Motor neuron (in vitro differentiated cells): ENCODE measurements around the gene RPUSD1. TPM values are rescaled to one million over a fixed set of nuclear protein-coding genes. Genes with fewer than 3 reads are reported as not detected.

Source experiments
- ATAC-seq, 8 experiments: fragments of 200-7000 bp; cut with Tn5 transposase; replicated peaks in 6 of 8; 2 replicates each; pipeline ENCODE4 v1.8.0; 2021; ENCODE audit warnings: mild to moderate bottlenecking in 8 of 8, moderate library complexity in 8 of 8
- H3K27ac ChIP-seq, 2 donors: fragments of 250-450 bp; sonication (Bioruptor Pico); 2 replicates each; pipeline ENCODE4 v1.9.0; 2021; ENCODE audit warnings: antibody characterized with exemption in 2 of 2, mild to moderate bottlenecking in 2 of 2, moderate library complexity in 1 of 2
- H3K4me1 ChIP-seq, 2 donors: fragments of 250-450 bp; sonication (Bioruptor Pico); replicated peaks in 1 of 2; 2 replicates each; pipeline ENCODE4 v1.6.1; 2021; ENCODE audit warnings: antibody characterized with exemption in 2 of 2, mild to moderate bottlenecking in 2 of 2, moderate library complexity in 1 of 2
- H3K4me3 ChIP-seq, 5 donors: fragments of 250-450 bp; sonication (Bioruptor Pico); 2 replicates each; pipeline ENCODE4 v1.9.0; 2021; ENCODE audit warnings: antibody characterized with exemption in 5 of 5, mild to moderate bottlenecking in 5 of 5, moderate library complexity in 4 of 5
- WGBS, 10 experiments: fragments of 450-650 bp; shearing (Covaris generic); methylation state at CpG; one replicate each; pipeline ENCODE4 v1.0.0; 2022; 5-methylcytosine and 5-hydroxymethylcytosine counted together
- in situ Hi-C, 9 experiments: fragments of 400-800 bp; cut with MboI; loops; one replicate each; pipeline ENCODE4 v1.15.0; 2021; ENCODE audit warnings: low sequenced_read_pairs in 9 of 9, low pct_unique_long_range_greater_than_20kb in 2 of 9; ENCODE audit not compliant: unreplicated experiment in 9 of 9
- total RNA-seq, 8 experiments: library from RNA; unstranded; fragments of 300-600 nt; gene quantifications; 2 replicates each; pipeline versions ENCODE4 v1.2.3 to v1.2.4, GENCODE V29; 2022

RPUSD1 gene
- total RNA-seq, 8 experiments from 2014 or later: 8.7 to 32.7 (median 15.8) TPM

DNA sequence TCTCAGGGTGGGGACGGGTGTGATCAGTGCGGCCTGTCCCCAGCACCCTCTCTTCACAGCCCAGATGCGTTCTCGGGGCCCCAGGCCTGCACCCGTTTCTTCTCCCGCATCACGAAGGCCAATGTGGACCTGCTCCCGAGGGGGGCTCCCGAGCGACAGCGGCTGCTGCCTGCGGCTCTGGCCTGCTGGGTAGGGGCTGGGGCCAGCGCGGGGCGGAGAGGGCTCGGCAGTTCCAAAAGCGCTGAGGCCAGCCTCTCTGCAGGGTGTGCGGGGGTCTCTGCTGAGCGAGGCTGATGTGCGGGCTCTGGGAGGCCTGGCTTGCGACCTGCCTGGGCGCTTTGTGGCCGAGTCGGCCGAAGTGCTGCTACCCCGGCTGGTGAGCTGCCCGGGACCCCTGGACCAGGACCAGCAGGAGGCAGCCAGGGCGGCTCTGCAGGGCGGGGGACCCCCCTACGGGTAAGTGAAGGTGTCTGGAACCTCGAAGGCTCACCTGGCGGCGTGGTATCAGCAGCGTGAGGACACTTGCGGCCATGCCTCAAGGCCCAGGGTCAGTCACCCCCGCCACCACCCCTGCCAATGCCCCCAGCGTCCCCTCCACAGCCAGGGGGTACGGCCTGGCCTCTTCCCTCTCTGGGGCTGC is 23.2 kb downstream of the RPUSD1 start:
- WGBS, 10 experiments: 100% methylated on average over 4 of the region's 38 CpGs; no CpG with 5 or more reads in 9 of the 10 experiments
- Histone ChIP-seq H3K27ac (no peak overlapping the region), H3K4me1 (peaks cover 11 to 23% of the 10 kb centered on the region in 2 donors), H3K4me3 (no peak overlapping the region)
- in situ Hi-C loops: no loop called here
- ATAC-seq: no peak

DNA sequence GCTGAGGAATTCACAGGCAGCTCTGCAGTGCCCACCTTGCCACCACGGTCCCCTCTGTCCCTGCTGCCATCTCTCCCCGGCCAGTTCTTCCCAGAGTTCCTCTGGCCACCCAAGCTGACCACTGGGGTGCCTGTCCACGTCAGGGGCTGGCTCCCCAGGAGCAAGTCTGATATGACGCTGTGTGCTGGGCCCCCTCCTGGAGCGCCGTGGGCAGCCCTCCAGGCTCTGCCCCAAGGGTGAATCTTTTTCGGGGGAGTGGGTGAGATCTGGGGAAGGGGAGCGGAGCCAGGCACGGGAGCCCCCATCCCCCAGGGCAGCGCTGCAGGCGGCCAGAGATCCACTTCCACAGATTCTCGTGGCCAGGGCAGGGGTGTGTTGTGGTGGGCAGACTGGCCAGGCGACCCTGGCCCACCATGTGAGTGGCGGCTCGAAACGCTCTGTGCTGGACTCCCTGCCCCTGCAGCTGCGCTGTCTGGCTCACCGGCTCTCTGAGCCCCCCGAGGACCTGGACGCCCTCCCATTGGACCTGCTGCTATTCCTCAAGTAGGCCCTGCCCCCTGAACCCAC is 23.9 kb downstream of the RPUSD1 start:
- in situ Hi-C loops: no loop called here
- Histone ChIP-seq H3K4me1 (peaks cover 11 to 18% of the 10 kb centered on the region in 2 donors), H3K27ac (no peak overlapping the region), H3K4me3 (no peak overlapping the region)
- no CpG with 5 or more reads among the region's 20 CpGs for WGBS, 10 experiments
- ATAC-seq: no peak

DNA sequence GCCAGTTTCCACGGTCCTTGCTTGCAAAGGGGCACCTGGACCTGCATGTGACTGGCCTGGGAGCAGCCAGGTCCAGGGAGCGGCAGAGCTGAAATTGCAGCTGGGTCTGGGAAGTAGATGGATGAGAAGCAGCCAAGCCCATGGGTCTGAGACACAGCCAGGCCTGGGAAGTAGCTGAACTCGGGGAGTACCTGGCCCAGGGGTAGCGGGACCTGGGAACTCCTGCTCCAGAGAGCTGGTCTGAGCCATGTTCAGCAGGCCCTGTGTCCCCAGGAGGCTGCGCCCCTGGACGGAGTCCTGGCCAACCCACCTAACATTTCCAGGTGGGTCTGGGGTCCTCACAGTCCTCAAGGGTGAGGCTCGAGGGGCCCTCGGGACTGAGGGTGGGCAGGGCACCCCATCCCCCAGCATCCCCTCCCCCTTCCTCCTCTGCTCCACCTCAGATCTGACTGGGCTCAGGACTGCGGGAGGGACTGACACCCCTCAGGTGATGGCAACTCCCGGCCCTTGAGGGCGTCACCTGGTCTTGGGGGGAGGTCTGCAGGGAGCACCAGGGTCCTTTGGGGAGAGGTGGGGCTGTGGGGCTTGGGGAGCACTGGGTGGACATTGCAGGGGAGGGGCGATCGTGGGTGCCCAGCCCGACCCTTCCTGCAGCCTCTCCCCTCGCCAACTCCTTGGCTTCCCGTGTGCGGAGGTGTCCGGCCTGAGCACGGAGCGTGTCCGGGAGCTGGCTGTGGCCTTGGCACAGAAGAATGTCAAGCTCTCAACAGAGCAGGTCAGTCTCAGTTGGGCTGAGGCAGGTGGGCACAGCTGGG is 24.6 kb downstream of the RPUSD1 start:
- ATAC-seq: no peak
- Histone ChIP-seq H3K27ac (no peak overlapping the region), H3K4me3 (no peak overlapping the region), H3K4me1 (peaks cover 8 to 13% of the 10 kb centered on the region in 2 donors)
- WGBS, 10 experiments: 17 to 100% methylated on average over 1 of the region's 21 CpGs; no CpG with 5 or more reads in 8 of the 10 experiments
- in situ Hi-C loops: no loop called here

DNA sequence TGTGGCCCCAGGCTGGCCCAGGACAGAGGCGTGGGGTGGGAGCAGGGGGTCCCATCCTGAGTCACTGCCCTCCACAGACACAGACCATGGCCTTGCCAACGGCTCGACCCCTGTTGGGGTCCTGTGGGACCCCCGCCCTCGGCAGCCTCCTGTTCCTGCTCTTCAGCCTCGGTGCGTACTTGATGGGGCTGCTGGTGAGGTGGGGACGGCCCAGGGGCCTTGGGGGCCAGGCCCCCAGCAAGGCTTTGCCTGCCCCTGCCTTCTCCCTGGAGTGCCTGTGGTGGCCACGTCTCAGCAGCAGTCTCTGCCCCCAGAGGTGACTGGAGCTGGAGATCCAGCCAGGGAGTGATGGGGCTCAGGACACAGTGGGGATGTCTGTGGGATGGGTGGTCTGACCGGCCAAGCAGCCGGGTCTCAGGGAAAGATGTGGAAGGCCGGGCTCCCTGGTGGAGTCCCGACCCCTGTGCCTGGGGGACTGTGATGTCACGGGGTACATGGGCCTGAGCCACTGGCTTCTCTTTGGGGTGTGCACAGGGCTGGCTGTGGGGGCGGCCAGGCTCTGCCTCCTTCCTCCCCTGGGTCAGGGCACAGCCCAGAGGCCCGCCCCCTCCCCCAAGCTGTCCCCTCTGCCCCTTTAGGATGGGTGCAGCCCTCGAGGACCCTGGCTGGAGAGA is 25.4 kb downstream of the RPUSD1 start:
- WGBS, 10 experiments: 44% methylated on average over 5 of the region's 17 CpGs; no CpG with 5 or more reads in 9 of the 10 experiments
- ATAC-seq: peak in 1 of 8 experiments; percentile 1

DNA sequence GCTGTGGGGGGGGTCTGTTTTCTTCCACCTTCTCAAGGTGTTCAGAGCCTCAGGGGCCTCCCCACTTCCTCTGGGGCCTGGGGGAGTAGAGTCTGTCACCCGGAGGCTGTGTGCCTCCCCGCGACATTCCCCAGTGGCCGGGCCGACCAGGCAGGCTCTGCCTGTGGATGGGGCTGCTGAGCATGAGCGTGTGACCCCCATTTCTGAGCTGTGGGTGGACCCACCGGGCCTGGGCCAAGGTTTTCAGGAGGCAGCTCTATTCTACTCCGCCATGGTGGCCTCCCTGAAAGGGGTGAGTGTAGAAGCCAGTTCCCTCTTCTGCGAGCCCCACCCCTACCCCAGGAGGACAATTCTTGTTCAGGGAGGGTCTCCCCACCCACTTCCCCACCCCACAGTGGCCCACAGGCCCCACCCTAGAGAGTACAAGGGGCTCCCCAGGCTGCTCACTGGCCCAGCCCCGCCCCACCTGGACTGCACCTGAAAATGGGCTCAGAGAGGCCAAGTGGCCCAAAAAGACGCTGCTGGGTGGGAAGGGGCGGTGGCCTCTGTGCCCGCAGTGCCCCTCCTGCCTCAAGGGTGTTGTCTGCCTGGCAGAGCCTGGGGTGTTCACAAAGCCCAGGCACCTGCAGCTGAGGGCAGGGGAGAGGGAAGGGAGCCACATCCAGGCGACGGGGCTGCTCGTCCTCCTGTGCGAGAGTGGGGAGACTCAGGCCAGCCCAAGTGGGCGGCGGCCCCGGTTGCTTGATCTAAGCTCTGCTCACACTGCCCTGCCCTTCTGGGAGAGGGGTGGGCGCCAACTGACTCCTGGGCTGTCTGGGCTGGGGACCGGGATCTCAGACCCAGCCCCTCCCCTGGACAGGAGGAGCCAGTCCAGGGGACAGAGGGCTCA is 26.3 kb downstream of the RPUSD1 start:
- WGBS, 10 experiments: 80 to 83% methylated on average over 1 of the region's 22 CpGs; no CpG with 5 or more reads in 8 of the 10 experiments
- H3K27ac ChIP-seq: no peak overlapping the region
- in situ Hi-C loops: no loop called here
- ATAC-seq: peak; percentile 37 to 65 (median 56)
- H3K4me3 ChIP-seq: no peak overlapping the region
- peaks cover 5 to 7% of the 10 kb centered on the region in 2 donors for H3K4me1 ChIP-seq

More for the DNA sequence above, 25.4 kb downstream of the RPUSD1 start:
- no peak overlapping the region for H3K4me3 ChIP-seq
- peaks cover 5 to 7% of the 10 kb centered on the region in 2 donors for H3K4me1 ChIP-seq
- in situ Hi-C loops: no loop called here
- no peak overlapping the region for H3K27ac ChIP-seq

DNA sequence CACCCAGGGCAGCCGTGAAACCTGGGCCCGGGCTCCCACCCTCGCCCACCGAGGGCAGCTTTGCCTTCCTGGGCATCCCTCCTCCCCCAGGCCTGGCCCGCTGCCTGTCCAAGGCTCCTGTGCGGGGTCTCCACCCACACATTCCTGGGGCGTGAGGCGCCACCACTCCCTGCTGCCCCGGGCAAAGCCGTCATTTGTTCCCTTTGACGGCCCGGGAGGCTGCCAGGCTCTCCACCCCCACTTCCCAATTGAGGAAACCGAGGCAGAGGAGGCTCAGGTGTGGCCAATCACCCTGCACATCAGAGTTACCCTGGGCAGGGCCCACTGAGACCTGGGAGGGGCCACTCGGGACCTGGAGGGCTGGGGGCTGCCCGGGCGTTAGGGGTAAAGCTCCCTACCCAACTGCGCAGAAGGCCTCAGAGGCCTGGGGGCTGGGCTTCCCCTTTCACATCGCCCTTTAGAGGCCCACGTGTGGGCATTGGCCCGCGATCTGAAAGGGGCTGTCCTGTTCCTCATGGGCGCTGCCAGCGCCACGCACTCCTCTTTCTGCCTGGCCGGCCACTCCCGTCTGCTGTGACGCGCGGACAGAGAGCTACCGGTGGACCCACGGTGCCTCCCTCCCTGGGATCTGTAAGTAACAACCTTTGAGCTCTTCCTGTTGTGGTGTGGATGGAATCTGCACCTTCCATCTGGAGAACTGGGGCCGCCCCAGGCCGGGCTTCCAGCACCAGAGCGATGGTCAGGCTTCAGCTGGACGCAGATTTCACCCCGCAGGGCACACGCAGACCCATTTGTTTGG is 27.4 kb downstream of the RPUSD1 start, which contains the start of gene MSLN:
TSS of gene MSLN (plus strand) at position 190 of the 799 bp plus-strand sequence. CDS start 1,947 bp downstream, outside the sequence.
- in situ Hi-C loops: no loop called here
- H3K4me1 ChIP-seq: peaks cover 5 to 7% of the 10 kb centered on the region in 2 donors
- no peak within 1 kb of the TSS for H3K4me3 ChIP-seq
- H3K27ac ChIP-seq: peak within 1 kb of the TSS in 1 of 2 donors; percentile 14
- peak in 2 of 8 experiments; percentile 10 to 47 for ATAC-seq
- WGBS, 10 experiments: 53 to 100% (median 86%) methylated on average over 1 to 9 of the region's 37 CpGs; no CpG with 5 or more reads in 4 of the 10 experiments

DNA sequence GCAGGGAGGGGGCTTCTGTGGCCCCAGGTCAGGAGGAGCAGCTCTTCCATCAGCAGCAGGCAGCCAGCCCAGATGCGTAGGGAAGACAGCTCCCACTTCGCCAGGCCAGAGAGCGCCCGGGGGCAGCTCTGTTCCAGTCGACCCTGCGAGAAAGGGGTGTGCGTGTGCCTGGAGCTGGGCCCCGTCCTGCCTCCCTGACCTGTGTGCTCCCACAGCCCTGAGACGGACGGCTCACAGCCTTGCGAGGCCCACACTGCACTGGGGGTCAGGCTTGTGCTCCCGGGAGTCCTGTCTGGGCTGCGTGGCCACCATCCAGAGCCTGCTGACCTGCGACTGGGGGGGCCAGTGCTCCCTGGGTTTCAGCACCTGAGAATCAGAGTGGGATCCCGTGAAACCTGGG is 28.1 kb downstream of the RPUSD1 start:
- Histone ChIP-seq H3K27ac (no peak overlapping the region), H3K4me3 (no peak overlapping the region), H3K4me1 (peaks cover 3 to 7% of the 10 kb centered on the region in 2 donors)
- 30 to 80% methylated on average over 1 to 2 of the region's 15 CpGs; no CpG with 5 or more reads in 8 of the 10 experiments for WGBS, 10 experiments
- no peak for ATAC-seq
- in situ Hi-C loops: no loop called here

DNA sequence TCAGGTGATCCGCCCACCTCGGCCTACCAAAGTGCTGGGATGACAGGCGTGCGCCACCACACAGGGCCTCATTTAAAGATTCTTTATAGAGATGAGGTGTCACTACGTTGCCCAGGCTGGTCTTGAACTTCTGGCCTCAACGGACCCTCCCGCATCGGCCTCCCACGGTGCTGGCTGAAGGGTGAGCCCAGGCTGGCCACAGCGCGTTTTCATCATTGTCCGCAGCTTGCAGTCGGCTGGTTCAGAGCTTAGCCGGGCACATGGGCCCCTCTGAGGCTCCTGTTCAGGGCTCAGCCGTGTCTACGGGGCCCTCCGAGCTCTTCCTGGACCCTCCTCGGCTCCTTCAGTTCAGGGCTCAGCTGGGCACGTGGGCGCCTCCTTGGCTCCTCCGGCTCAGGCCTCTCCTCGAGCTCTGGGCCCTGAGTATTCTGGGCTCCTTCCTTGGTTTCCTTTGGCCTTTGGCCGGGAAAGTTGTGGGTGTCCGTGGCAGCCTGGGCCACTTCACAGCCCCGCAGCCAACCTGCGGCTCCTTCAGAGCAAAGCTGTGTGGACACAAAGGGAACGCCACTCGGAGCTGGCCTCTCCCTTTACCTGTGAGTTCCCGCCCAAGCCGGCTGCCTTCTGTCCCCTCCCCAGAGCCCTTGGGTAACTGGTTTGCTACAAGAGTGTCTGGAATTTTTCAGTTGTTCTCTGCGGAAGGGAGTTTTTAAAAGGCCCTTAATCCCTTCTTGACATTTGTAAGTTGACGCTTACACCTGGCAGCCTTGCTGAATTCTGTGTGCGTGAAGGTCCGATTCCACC is 28.9 kb downstream of the RPUSD1 start:
- H3K27ac ChIP-seq: peak overlapping the region in 1 of 2 donors; percentile 14
- ATAC-seq: no peak
- in situ Hi-C loops: no loop called here
- H3K4me1 ChIP-seq: peaks cover 0 to 7% of the 10 kb centered on the region in 2 donors
- WGBS, 10 experiments: 43 to 100% (median 93%) methylated on average over 1 to 17 of the region's 34 CpGs; no CpG with 5 or more reads in 2 of the 10 experiments
- no peak overlapping the region for H3K4me3 ChIP-seq

DNA sequence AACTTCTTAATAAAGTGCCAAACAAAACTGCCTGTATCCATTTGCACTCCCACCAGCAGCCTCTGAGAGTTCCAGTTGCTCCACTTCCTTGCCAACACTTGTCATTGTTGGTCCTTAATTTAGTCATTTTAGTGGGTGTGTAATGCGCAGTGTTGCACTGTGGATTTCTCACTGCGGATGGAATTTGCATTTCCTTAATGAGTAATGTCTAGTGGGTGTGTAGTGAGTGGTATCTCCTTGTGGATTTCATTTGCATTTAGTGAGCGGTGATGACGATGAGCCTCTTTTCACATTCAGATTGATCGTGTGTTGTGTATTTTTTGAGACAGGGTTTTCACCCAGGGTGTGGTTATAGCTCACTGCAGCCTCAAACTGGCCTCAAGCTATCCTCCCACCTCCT is 31.8 kb downstream of the RPUSD1 start:
- peak in 5 of 8 experiments; percentile 17 to 99 (median 27) for ATAC-seq

DNA sequence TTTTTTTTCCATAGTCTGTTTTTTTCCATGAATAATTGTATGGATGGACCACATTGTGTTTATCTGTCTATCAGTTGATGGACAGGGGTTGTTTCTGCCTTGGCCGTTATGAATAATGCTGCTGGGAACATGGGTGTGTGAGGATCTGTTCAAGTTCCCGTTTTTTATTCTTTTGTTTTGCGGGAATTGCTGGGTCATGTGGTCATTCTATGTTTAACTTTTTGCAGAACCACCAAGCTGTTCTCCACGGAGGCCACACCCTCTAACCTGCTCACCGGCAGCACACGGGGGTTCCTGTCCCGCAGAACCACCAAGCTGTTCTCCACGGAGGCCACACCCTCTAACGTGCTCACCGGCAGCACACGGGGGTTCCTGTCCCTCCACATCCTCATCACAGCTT is 33.5 kb downstream of the RPUSD1 start:
- peak in 3 of 8 experiments; percentile 10 to 20 (median 13) for ATAC-seq
- H3K27ac ChIP-seq: no peak overlapping the region
- peaks cover 13 to 20% of the 10 kb centered on the region in 2 donors for H3K4me1 ChIP-seq
- 17 to 78% (median 63%) methylated on average over 1 to 8 of the region's 11 CpGs; no CpG with 5 or more reads in 1 of the 10 experiments for WGBS, 10 experiments
- in situ Hi-C loops: no loop called here
- no peak overlapping the region for H3K4me3 ChIP-seq

More for the DNA sequence above, 31.8 kb downstream of the RPUSD1 start:
- Histone ChIP-seq H3K4me3 (no peak overlapping the region), H3K27ac (no peak overlapping the region), H3K4me1 (peaks cover 10% of the 10 kb centered on the region in 2 donors)
- WGBS, 10 experiments: 0 to 100% (median 79%) methylated on average over 1 to 5 of the region's 5 CpGs; no CpG with 5 or more reads in 1 of the 10 experiments
- in situ Hi-C loops: no loop called here
